ENCODE measurements around the gene TMEM175.
"Not testable (repeated sequence)": the region's sequence is repeated elsewhere in the genome, so short reads cannot be mapped to it uniquely, and the experiment has no call there.

TMEM175 gene

GRCh38 chr4:915595-915994 lies 16.7 kb upstream of the TMEM175 start:
- no peak for DNase-seq (ENCODE audit: low spot score)
- Mint-ChIP-seq H3K9me3 (no peaks in the 10 kb centered on the region), H3K4me1 (ENCODE audit: low read depth) (peaks cover 18% of the 10 kb centered on the region), H3K36me3 (ENCODE audit: low read depth) (peaks cover 18% of the 10 kb centered on the region), H3K27ac (peak overlapping the region; percentile 7), H3K27me3 (ENCODE audit: low read depth) (no peaks in the 10 kb centered on the region), H3K4me3 (peak overlapping the region; percentile 25)

GRCh38 chr4:917466-917865 lies 14.8 kb upstream of the TMEM175 start:
- Mint-ChIP-seq H3K9me3 (no peaks in the 10 kb centered on the region), H3K27ac (no peak overlapping the region), H3K36me3 (ENCODE audit: low read depth) (peaks cover 18% of the 10 kb centered on the region), H3K4me1 (ENCODE audit: low read depth) (peaks cover 29% of the 10 kb centered on the region), H3K27me3 (ENCODE audit: low read depth) (no peaks in the 10 kb centered on the region), H3K4me3 (no peak overlapping the region)
- DNase-seq (ENCODE audit: low spot score), result no peak

- H3K4me1 Mint-ChIP-seq (ENCODE audit: low read depth), result peaks cover 34% of the 10 kb centered on the region
Measured at GRCh38 chr4:917992-918391, 14.3 kb upstream of the TMEM175 start.

GRCh38 chr4:918591-918990 lies 13.7 kb upstream of the TMEM175 start:
- H3K27ac Mint-ChIP-seq; H3K27me3 Mint-ChIP-seq (ENCODE audit: low read depth); DNase-seq (ENCODE audit: low spot score); H3K9me3 Mint-ChIP-seq; H3K4me3 Mint-ChIP-seq: not testable (repeated sequence)
- peaks cover 35% of the 10 kb centered on the region for H3K4me1 Mint-ChIP-seq (ENCODE audit: low read depth)
- peaks cover 21% of the 10 kb centered on the region for H3K36me3 Mint-ChIP-seq (ENCODE audit: low read depth)

More at GRCh38 chr4:917992-918391, 14.3 kb upstream of the TMEM175 start:
- no peaks in the 10 kb centered on the region for H3K9me3 Mint-ChIP-seq
- H3K4me3 Mint-ChIP-seq, result no peak overlapping the region
- H3K27me3 Mint-ChIP-seq (ENCODE audit: low read depth), result no peaks in the 10 kb centered on the region
- peaks cover 20% of the 10 kb centered on the region for H3K36me3 Mint-ChIP-seq (ENCODE audit: low read depth)
- no peak for DNase-seq (ENCODE audit: low spot score)
- H3K27ac Mint-ChIP-seq, result no peak overlapping the region

GRCh38 chr4:919004-919680 lies 13.1 kb upstream of the TMEM175 start:
- not testable (repeated sequence) for H3K4me3 Mint-ChIP-seq; H3K27ac Mint-ChIP-seq; H3K9me3 Mint-ChIP-seq; H3K27me3 Mint-ChIP-seq (ENCODE audit: low read depth); DNase-seq (ENCODE audit: low spot score)
- H3K36me3 Mint-ChIP-seq (ENCODE audit: low read depth), result peaks cover 21% of the 10 kb centered on the region
- H3K4me1 Mint-ChIP-seq (ENCODE audit: low read depth), result peaks cover 36% of the 10 kb centered on the region

- H3K4me3 Mint-ChIP-seq, result peak overlapping the region; percentile 41
Measured at GRCh38 chr4:921830-922331, 10.4 kb upstream of the TMEM175 start.

GRCh38 chr4:924107-925096 lies 7.9 kb upstream of the TMEM175 start:
- Mint-ChIP-seq H3K36me3 (ENCODE audit: low read depth) (peaks cover 25% of the 10 kb centered on the region), H3K27ac (peak overlapping the region; percentile 69), H3K4me1 (ENCODE audit: low read depth) (peaks cover 39% of the 10 kb centered on the region), H3K9me3 (no peaks in the 10 kb centered on the region), H3K27me3 (ENCODE audit: low read depth) (no peaks in the 10 kb centered on the region), H3K4me3 (peak overlapping the region; percentile 7)
- DNase-seq (ENCODE audit: low spot score), result peak; percentile 19

More at GRCh38 chr4:921830-922331, 10.4 kb upstream of the TMEM175 start:
- DNase-seq (ENCODE audit: low spot score), result peak; percentile 26
- Mint-ChIP-seq H3K27ac (peak overlapping the region; percentile 67), H3K4me1 (ENCODE audit: low read depth) (peaks cover 41% of the 10 kb centered on the region), H3K9me3 (no peaks in the 10 kb centered on the region), H3K36me3 (ENCODE audit: low read depth) (peaks cover 27% of the 10 kb centered on the region), H3K27me3 (ENCODE audit: low read depth) (no peaks in the 10 kb centered on the region)

- no peak for DNase-seq (ENCODE audit: low spot score)
- no peak overlapping the region for H3K27ac Mint-ChIP-seq
- no peak overlapping the region for H3K4me3 Mint-ChIP-seq
- H3K9me3 Mint-ChIP-seq, result no peaks in the 10 kb centered on the region
- H3K36me3 Mint-ChIP-seq (ENCODE audit: low read depth), result peaks cover 24% of the 10 kb centered on the region
- no peaks in the 10 kb centered on the region for H3K27me3 Mint-ChIP-seq (ENCODE audit: low read depth)
- H3K4me1 Mint-ChIP-seq (ENCODE audit: low read depth), result peaks cover 42% of the 10 kb centered on the region
Measured at GRCh38 chr4:925171-925570, 7.1 kb upstream of the TMEM175 start.

GRCh38 chr4:925771-926500 lies 6.3 kb upstream of the TMEM175 start:
- H3K27ac Mint-ChIP-seq, result no peak overlapping the region
- peaks cover 23% of the 10 kb centered on the region for H3K36me3 Mint-ChIP-seq (ENCODE audit: low read depth)
- no peaks in the 10 kb centered on the region for H3K27me3 Mint-ChIP-seq (ENCODE audit: low read depth)
- H3K4me3 Mint-ChIP-seq, result no peak overlapping the region
- peaks cover 49% of the 10 kb centered on the region for H3K4me1 Mint-ChIP-seq (ENCODE audit: low read depth)
- no peaks in the 10 kb centered on the region for H3K9me3 Mint-ChIP-seq
- no peak for DNase-seq (ENCODE audit: low spot score)

- Mint-ChIP-seq H3K4me1 (ENCODE audit: low read depth) (peaks cover 50% of the 10 kb centered on the region), H3K36me3 (ENCODE audit: low read depth) (peaks cover 20% of the 10 kb centered on the region), H3K4me3 (no peak overlapping the region), H3K9me3 (no peaks in the 10 kb centered on the region), H3K27ac (no peak overlapping the region), H3K27me3 (ENCODE audit: low read depth) (no peaks in the 10 kb centered on the region)
- no peak for DNase-seq (ENCODE audit: low spot score)
Measured at GRCh38 chr4:926538-926937, 5.7 kb upstream of the TMEM175 start.

GRCh38 chr4:927566-927965 lies 4.7 kb upstream of the TMEM175 start:
- Mint-ChIP-seq H3K36me3 (ENCODE audit: low read depth) (peaks cover 13% of the 10 kb centered on the region), H3K4me1 (ENCODE audit: low read depth) (peaks cover 44% of the 10 kb centered on the region)
- not testable (repeated sequence) for H3K27ac Mint-ChIP-seq; DNase-seq (ENCODE audit: low spot score); H3K9me3 Mint-ChIP-seq; H3K4me3 Mint-ChIP-seq; H3K27me3 Mint-ChIP-seq (ENCODE audit: low read depth)

- DNase-seq (ENCODE audit: low spot score), result no peak
- Mint-ChIP-seq H3K4me1 (ENCODE audit: low read depth) (peaks cover 43% of the 10 kb centered on the region), H3K9me3 (no peaks in the 10 kb centered on the region), H3K36me3 (ENCODE audit: low read depth) (peaks cover 8% of the 10 kb centered on the region), H3K27me3 (ENCODE audit: low read depth) (no peaks in the 10 kb centered on the region), H3K27ac (no peak overlapping the region), H3K4me3 (no peak overlapping the region)
Measured at GRCh38 chr4:929096-929765, 3.0 kb upstream of the TMEM175 start.

GRCh38 chr4:930028-930551 lies 2.2 kb upstream of the TMEM175 start:
- H3K36me3 Mint-ChIP-seq (ENCODE audit: low read depth), result peaks cover 6% of the 10 kb centered on the region
- peak overlapping the region; percentile 96 for H3K27ac Mint-ChIP-seq
- peak; percentile 20 for DNase-seq (ENCODE audit: low spot score)
- H3K4me1 Mint-ChIP-seq (ENCODE audit: low read depth), result peaks cover 39% of the 10 kb centered on the region
- H3K4me3 Mint-ChIP-seq, result peak overlapping the region; percentile 97
- H3K9me3 Mint-ChIP-seq, result no peaks in the 10 kb centered on the region
- no peaks in the 10 kb centered on the region for H3K27me3 Mint-ChIP-seq (ENCODE audit: low read depth)
